Measurements from ENCODE around the gene BMPR1B.

BMPR1B gene

GRCh38 chr4:94841864-94842221 is 84.1 kb downstream of the BMPR1B start:
- no peak overlapping the region for H3K27ac ChIP-seq (ENCODE audit: low read depth, low read length)
- H4K20me1 ChIP-seq (ENCODE audit: control insufficient read depth, insufficient read depth, low read depth, low read length) = no peaks in the 10 kb centered on the region
- no peak overlapping the region for H3K4me2 ChIP-seq (ENCODE audit: low read length)
- H3K9me2 ChIP-seq (replicated peaks; ENCODE audit: control insufficient read depth, low read length) = no peaks in the 10 kb centered on the region
- H3K9me3 ChIP-seq (ENCODE audit: control insufficient read depth, insufficient read depth, low read length) = no peaks in the 10 kb centered on the region
- H3K27me3 ChIP-seq (ENCODE audit: control insufficient read depth, low read length) = no peaks in the 10 kb centered on the region
- no peak overlapping the region for H3K4me3 ChIP-seq (ENCODE audit: low read length)
- H3K79me2 ChIP-seq (ENCODE audit: control insufficient read depth, low read length) = no peaks in the 10 kb centered on the region
- H3F3A ChIP-seq (ENCODE audit: control insufficient read depth, insufficient read depth) = no peaks in the 10 kb centered on the region
- TF ChIP-seq EZH2phosphoT487 (IDR thresholded peaks at IDR 0.05; ENCODE audit: borderline replicate concordance, low read length) (no peak), CTCF (IDR thresholded peaks at IDR 0.05; ENCODE audit: low read depth, low read length, poor library complexity, severe bottlenecking) (no peak)
- H3K36me3 ChIP-seq (ENCODE audit: control insufficient read depth, low read length) = no peaks in the 10 kb centered on the region
- H3K4me1 ChIP-seq (ENCODE audit: control insufficient read depth, low read length) = no peaks in the 10 kb centered on the region

GRCh38 chr4:94843216-94843615 is 85.5 kb downstream of the BMPR1B start:
- H3K79me2 ChIP-seq (ENCODE audit: control insufficient read depth, low read length) = no peaks in the 10 kb centered on the region
- no peaks in the 10 kb centered on the region for H3K9me2 ChIP-seq (replicated peaks; ENCODE audit: control insufficient read depth, low read length)
- TF ChIP-seq EZH2phosphoT487 (IDR thresholded peaks at IDR 0.05; ENCODE audit: borderline replicate concordance, low read length) (no peak), CTCF (IDR thresholded peaks at IDR 0.05; ENCODE audit: low read depth, low read length, poor library complexity, severe bottlenecking) (no peak)
- H3K27me3 ChIP-seq (ENCODE audit: control insufficient read depth, low read length) = no peaks in the 10 kb centered on the region
- H3K4me3 ChIP-seq (ENCODE audit: low read length) = no peak overlapping the region
- H3F3A ChIP-seq (ENCODE audit: control insufficient read depth, insufficient read depth) = no peaks in the 10 kb centered on the region
- H4K20me1 ChIP-seq (ENCODE audit: control insufficient read depth, insufficient read depth, low read depth, low read length) = no peaks in the 10 kb centered on the region
- no peaks in the 10 kb centered on the region for H3K4me1 ChIP-seq (ENCODE audit: control insufficient read depth, low read length)
- no peaks in the 10 kb centered on the region for H3K9me3 ChIP-seq (ENCODE audit: control insufficient read depth, insufficient read depth, low read length)
- H3K4me2 ChIP-seq (ENCODE audit: low read length) = no peak overlapping the region
- no peak overlapping the region for H3K27ac ChIP-seq (ENCODE audit: low read depth, low read length)
- no peaks in the 10 kb centered on the region for H3K36me3 ChIP-seq (ENCODE audit: control insufficient read depth, low read length)

GRCh38 chr4:94848326-94848725 is 90.6 kb downstream of the BMPR1B start:
- Histone ChIP-seq H3K36me3 (ENCODE audit: control insufficient read depth, low read length) (no peaks in the 10 kb centered on the region), H3K27ac (ENCODE audit: low read depth, low read length) (no peak overlapping the region), H3K79me2 (ENCODE audit: control insufficient read depth, low read length) (no peaks in the 10 kb centered on the region), H3F3A (ENCODE audit: control insufficient read depth, insufficient read depth) (no peaks in the 10 kb centered on the region), H3K4me1 (ENCODE audit: control insufficient read depth, low read length) (no peaks in the 10 kb centered on the region), H3K9me3 (ENCODE audit: control insufficient read depth, insufficient read depth, low read length) (no peaks in the 10 kb centered on the region), H4K20me1 (ENCODE audit: control insufficient read depth, insufficient read depth, low read depth, low read length) (no peaks in the 10 kb centered on the region), H3K27me3 (ENCODE audit: control insufficient read depth, low read length) (no peaks in the 10 kb centered on the region), H3K4me3 (ENCODE audit: low read length) (no peak overlapping the region), H3K4me2 (ENCODE audit: low read length) (no peak overlapping the region), H3K9me2 (replicated peaks; ENCODE audit: control insufficient read depth, low read length) (no peaks in the 10 kb centered on the region)
- TF ChIP-seq EZH2phosphoT487 (IDR thresholded peaks at IDR 0.05; ENCODE audit: borderline replicate concordance, low read length) = no peak
- TF ChIP-seq CTCF (IDR thresholded peaks at IDR 0.05; ENCODE audit: low read depth, low read length, poor library complexity, severe bottlenecking) = no peak

- no peak overlapping the region for H3K4me2 ChIP-seq (ENCODE audit: low read length)
- H3K4me1 ChIP-seq (ENCODE audit: control insufficient read depth, low read length) = no peaks in the 10 kb centered on the region
- H3K79me2 ChIP-seq (ENCODE audit: control insufficient read depth, low read length) = no peaks in the 10 kb centered on the region
- H3K27me3 ChIP-seq (ENCODE audit: control insufficient read depth, low read length) = no peaks in the 10 kb centered on the region
- no peaks in the 10 kb centered on the region for H3K9me3 ChIP-seq (ENCODE audit: control insufficient read depth, insufficient read depth, low read length)
- no peak overlapping the region for H3K4me3 ChIP-seq (ENCODE audit: low read length)
- no peaks in the 10 kb centered on the region for H3K9me2 ChIP-seq (replicated peaks; ENCODE audit: control insufficient read depth, low read length)
- H3F3A ChIP-seq (ENCODE audit: control insufficient read depth, insufficient read depth) = no peaks in the 10 kb centered on the region
- H3K27ac ChIP-seq (ENCODE audit: low read depth, low read length) = no peak overlapping the region
- TF ChIP-seq CTCF (IDR thresholded peaks at IDR 0.05; ENCODE audit: low read depth, low read length, poor library complexity, severe bottlenecking) (no peak), EZH2phosphoT487 (IDR thresholded peaks at IDR 0.05; ENCODE audit: borderline replicate concordance, low read length) (no peak)
- H3K36me3 ChIP-seq (ENCODE audit: control insufficient read depth, low read length) = no peaks in the 10 kb centered on the region
- H4K20me1 ChIP-seq (ENCODE audit: control insufficient read depth, insufficient read depth, low read depth, low read length) = no peaks in the 10 kb centered on the region
These were observed 92.1 kb downstream of the BMPR1B start for GRCh38 chr4:94849901-94850300.

Measured in DOHH2 (cell line).